NB4 (cell line): Measurements from ENCODE around the gene TMEM107.

Source experiments
- DNase-seq: peaks from one replicate; pipeline ENCODE4 v3.0.0; 2010; ENCODE audit warnings: low read depth
- H3K4me3 ChIP-seq: one replicate; pipeline ENCODE4 v1.5.1; 2011; ENCODE audit warnings: mild to moderate bottlenecking, low read depth, low read length, moderate library complexity
- MYC ChIP-seq: IDR thresholded peaks from 2 replicates; pipeline ENCODE4 v1.6.1; 2011; ENCODE audit warnings: low read depth, low read length
- POLR2A ChIP-seq: IDR thresholded peaks from 2 replicates; pipeline ENCODE4 v1.6.1; 2011; ENCODE audit warnings: mild to moderate bottlenecking; ENCODE audit not compliant: insufficient read length; ENCODE audit errors: extremely low read depth
- TF ChIP-seq, protein P1 (sequence below): IDR thresholded peaks from 2 replicates; pipeline ENCODE4 v1.6.1; 2011; ENCODE audit warnings: low read depth, low read length
- TF ChIP-seq, protein P2 (sequence below): IDR thresholded peaks from one replicate; pipeline ENCODE4 v1.5.1; 2012; ENCODE audit warnings: low read depth, low read length

TMEM107 gene

DNA sequence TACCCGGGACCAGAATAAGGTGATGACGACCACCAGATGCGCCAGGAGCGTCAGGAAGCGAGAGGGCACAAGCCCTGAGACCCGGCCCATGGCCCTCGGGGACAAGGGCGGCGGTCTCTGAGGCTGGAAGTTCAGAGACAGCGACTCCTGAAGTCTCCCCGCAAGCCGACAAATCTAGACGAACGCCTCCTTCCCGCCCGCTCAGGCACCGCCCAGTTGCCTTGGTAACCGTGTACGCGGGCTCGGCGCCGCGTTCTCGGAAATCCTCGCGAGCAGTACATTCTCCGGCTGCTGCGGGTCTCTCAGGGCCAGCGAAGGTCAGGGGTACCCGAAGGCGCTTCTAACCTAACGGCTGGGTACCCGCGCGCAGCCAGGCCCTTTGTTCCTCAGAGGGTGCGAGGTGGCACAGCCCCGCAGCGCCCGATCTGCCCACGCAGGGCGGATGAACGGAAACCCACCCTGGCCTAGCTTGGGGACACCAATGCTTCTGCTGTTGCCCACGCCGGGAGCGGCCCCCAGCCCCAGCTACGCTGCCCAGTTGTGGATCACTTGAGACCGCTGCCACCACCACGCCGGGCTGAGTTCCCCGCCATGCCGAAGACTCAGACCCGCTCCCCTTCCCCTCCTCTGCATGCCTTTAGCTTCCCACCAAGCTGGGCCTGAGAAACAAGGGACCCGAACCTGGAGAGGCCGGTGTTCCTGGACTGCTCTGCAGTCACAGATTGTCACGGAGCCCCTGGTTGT lies at the start of gene TMEM107:
Gene TMEM107, minus strand, starts transcription at position 184 of the 744 bp plus-strand sequence. Its CDS starts 94 bp downstream, at position 90.
- H3K4me3 ChIP-seq, result peak within 1 kb of the TSS; percentile 64
- TF ChIP-seq, protein P1, sequence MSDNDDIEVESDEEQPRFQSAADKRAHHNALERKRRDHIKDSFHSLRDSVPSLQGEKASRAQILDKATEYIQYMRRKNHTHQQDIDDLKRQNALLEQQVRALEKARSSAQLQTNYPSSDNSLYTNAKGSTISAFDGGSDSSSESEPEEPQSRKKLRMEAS, result no peak
- TF ChIP-seq POLR2A, result no peak
- no peak for TF ChIP-seq MYC
- TF ChIP-seq, protein P2, sequence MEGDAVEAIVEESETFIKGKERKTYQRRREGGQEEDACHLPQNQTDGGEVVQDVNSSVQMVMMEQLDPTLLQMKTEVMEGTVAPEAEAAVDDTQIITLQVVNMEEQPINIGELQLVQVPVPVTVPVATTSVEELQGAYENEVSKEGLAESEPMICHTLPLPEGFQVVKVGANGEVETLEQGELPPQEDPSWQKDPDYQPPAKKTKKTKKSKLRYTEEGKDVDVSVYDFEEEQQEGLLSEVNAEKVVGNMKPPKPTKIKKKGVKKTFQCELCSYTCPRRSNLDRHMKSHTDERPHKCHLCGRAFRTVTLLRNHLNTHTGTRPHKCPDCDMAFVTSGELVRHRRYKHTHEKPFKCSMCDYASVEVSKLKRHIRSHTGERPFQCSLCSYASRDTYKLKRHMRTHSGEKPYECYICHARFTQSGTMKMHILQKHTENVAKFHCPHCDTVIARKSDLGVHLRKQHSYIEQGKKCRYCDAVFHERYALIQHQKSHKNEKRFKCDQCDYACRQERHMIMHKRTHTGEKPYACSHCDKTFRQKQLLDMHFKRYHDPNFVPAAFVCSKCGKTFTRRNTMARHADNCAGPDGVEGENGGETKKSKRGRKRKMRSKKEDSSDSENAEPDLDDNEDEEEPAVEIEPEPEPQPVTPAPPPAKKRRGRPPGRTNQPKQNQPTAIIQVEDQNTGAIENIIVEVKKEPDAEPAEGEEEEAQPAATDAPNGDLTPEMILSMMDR, result no peak
- DNase-seq, result peak; percentile 88

DNA sequence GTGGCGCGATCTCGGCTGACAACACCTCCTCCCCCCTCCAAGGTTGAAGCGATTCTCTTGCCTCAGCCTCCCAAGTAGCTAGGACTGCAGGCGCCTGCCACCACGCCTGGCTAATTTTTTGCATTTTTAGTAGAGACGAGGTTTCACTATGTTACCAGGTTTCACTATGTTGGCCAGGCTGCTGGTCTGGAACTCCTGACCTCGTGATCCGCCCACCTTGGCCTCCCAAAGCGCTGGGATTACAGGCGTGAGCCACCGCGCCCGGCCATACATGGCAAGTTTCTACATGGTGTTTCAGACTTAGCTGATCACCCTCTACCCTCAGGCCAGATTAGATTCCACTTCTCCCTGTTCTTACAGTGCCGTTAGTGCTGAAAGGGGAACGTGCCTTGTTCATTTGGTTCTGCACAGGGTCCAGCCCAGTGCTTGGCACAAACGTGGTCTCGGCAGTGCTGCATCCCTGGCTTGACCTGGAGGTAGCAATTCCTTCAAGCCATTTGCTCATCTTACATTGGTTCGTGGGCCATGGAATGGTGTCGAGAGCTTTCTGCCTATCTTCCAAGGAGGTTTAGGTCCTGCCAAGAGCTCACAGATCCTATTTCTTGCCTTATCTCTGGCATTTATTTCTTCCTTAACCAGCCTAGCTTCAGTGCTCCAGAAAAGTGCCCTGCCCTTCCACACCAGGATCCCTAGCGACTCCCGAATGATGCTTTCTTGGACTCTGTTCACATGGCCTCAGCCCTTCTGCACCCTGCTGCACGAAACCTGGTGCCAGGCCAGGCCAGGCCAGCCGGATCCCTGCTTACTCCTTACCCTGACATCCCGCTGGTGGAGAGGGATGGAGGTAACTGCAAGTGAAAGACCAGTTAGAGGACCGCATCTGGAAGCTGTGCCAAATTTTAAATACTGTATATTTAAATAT lies 49.0 kb upstream of the TMEM107 start:
- DNase-seq, result no peak
- no peak for TF ChIP-seq POLR2A
- TF ChIP-seq, protein P1, result no peak
- TF ChIP-seq, protein P2, result no peak
- no peak for TF ChIP-seq MYC

DNA sequence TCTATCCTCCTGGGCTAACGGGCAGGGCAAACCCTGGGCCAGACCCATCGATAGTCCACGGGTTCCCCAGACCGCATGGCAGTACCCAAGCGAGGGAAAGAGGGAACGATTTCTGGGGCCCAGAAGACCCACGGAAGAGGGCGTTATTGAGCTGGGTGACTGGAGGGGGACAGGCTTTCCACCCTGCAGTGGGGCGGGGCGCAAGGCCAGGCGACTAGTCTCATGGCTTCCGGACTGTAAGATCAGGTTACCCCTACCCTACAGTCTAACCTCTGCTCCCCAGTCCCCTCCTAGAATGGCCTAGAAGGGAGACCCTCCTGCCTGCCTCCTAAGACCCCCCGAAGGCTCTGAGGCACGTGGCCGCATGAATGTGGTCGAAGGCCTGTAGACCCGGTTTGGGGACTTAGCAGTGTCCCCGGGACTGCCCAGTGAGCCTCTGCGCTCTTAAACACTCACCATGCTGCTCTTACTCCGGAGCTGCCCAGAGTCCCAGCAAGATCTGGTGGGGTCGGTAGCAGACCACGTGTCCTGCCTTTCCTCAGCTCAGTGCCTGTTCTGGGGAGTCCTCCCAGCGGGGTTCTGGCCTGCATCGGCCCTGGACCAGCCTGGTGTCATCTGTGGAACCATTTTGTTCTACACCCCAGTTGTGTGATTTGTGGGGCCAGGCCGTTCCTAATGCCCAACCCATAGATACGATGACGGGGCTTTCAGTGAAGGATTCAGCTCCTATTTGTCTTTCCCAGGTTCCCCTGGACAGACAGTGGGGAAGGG lies 47.4 kb upstream of the TMEM107 start:
- TF ChIP-seq MYC (peak; percentile 85), POLR2A (peak; percentile 11)
- TF ChIP-seq, protein P2, result peak; percentile 19
- TF ChIP-seq, protein P1, result peak; percentile 70
- DNase-seq, result peak; percentile 88
- H3K4me3 ChIP-seq, result peak overlapping the region; percentile 59

More for the DNA sequence above, 49.0 kb upstream of the TMEM107 start:
- no peak overlapping the region for H3K4me3 ChIP-seq

DNA sequence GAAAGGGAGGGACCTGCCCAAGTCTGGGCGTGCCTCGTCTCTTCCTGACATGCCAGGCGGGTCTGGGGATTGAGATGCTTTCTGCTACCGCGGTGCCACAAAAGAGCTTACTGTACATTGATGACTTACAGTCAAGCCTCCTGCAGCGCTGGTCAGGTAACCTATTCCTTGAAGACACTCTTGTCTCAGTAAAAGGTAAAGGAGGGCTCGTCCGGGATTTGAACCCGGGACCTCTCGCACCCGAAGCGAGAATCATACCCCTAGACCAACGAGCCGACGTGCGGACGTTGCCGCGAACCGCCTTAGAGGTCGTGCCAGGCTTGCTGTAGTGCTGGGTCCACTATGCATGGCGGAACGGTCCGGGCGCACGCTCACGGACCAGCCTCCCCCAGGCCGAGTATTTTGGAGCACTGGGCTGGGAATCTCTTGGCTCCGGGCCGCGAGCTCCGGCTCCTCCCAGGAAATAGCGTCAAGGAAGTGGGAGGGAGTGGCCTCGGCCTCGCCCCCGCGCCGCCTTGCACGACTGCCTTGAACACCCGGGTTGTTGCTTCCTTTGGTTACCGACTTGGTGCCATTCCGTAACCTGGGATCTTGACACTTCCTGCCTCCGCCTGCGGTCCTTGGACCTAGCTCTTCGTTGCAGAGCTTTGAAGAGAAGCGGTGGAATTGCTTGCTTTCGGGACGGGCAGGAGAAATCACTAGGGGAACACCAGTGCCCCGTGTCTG lies 46.6 kb upstream of the TMEM107 start:
- DNase-seq, result peak; percentile 93
- peak overlapping the region; percentile 59 for H3K4me3 ChIP-seq
- TF ChIP-seq, protein P1, result no peak; the same call in 1 of the 2 replicates
- peak; percentile 66 for TF ChIP-seq POLR2A

DNA sequence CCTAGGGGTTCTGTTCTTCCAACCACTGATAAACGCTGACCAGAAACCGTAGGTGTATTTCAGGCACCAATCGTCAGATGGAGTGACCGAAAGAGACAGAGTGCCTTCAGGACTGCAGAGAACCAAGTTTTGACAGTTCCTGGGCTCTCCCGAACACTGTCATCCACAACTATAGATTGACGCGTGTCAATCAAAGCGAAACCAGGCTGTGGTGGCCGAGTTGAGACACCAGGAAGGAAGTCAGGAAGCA lies 46.1 kb upstream of the TMEM107 start:
- H3K4me3 ChIP-seq, result peak overlapping the region; percentile 59
- no peak for DNase-seq
- TF ChIP-seq, protein P2, result no peak
- no peak for TF ChIP-seq MYC
- TF ChIP-seq, protein P1, result no peak
- no peak for TF ChIP-seq POLR2A
